GM18507 (cell line): Measurements from ENCODE around the gene AOPEP.

Experiments used
- DNase-seq: peaks from one replicate; pipeline ENCODE4 v3.0.0; 2011; ENCODE audit warnings: low read depth; ENCODE audit not compliant: insufficient read length; ENCODE audit errors: extremely low spot score
- FAIRE-seq: peaks from 2 replicates; lab custom pipeline; 2011; peaks lifted over from hg19 to GRCh38; lab: Jason Lieb, UNC

Gene AOPEP, protein sequence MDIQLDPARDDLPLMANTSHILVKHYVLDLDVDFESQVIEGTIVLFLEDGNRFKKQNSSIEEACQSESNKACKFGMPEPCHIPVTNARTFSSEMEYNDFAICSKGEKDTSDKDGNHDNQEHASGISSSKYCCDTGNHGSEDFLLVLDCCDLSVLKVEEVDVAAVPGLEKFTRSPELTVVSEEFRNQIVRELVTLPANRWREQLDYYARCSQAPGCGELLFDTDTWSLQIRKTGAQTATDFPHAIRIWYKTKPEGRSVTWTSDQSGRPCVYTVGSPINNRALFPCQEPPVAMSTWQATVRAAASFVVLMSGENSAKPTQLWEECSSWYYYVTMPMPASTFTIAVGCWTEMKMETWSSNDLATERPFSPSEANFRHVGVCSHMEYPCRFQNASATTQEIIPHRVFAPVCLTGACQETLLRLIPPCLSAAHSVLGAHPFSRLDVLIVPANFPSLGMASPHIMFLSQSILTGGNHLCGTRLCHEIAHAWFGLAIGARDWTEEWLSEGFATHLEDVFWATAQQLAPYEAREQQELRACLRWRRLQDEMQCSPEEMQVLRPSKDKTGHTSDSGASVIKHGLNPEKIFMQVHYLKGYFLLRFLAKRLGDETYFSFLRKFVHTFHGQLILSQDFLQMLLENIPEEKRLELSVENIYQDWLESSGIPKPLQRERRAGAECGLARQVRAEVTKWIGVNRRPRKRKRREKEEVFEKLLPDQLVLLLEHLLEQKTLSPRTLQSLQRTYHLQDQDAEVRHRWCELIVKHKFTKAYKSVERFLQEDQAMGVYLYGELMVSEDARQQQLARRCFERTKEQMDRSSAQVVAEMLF

DNA sequence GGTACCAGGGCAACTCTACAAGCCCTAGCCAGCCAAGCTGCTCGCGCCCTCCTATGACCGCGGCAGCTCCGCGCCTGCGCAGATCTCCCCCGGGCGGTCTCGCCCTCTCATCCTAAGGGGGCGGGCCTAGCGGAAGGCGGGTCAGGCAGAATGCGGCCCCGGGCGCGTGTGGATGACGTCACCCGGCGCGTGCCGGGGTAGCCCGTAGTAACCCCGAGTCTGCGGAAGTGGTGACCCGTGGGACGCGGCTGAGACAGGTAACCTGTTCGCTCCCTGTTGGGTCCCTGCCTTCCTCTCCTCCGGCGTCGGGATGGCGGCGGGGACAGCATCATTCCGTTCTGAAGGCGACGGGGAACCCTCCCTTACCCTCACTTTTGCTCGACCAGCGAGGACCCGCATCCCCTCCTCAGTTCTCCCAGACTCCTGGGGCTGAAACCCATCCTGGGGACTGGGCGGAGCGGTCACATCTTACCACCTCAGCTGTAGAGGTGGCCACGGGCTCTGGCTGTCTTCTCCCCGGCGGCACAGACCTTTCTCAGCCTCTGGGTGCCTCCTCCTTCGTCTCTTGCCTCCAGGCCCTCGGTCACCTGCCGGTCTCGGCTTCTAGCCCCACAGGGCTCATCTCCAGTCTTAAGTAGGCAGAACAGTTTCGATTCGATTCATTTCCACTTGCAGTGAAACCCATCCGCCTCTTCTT lies at the start of gene AOPEP:
AOPEP (plus strand) TSS at position 205 of the 697 bp plus-strand sequence. CDS start 33,085 bp downstream, outside the sequence.
- FAIRE-seq = peak; percentile 95
- DNase-seq = peak; percentile 100

DNA sequence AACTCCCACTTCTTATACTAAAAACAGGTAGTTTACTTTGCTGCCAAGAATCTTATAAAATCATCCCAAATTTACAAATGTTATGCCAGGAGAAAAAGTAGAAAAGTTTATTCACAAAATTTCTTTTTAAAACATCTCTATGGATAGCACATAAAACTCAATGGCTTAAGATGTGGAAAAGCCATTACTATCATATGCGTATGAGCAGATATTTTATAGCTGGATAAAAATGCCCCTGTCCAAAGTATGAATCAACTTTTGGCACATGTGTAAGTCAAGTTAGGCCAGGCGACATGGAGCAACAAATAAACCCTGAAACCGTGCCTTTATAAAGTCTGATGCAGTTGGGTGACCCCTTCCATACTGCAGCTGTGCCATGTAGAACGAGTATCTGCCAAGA lies 48.6 kb upstream of the AOPEP start:
- FAIRE-seq = no peak

DNA sequence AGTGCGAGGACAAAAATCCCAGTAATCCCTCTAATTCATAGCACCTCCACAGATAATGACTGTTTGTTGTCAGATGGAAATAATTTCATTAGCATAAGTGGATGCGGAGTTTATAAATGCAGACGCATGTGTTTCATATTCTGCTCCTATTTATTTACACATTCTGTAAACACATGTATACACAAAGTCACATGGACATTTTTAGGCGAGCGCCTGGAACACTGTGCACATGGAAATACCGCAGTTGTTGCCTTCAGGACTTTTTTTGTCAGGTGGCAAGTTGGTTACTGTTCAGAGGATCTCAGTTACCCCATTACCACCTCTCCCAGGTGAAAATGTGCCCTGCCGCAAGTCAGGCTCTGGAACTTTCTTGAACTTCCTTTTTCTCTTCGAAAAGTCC lies 46.9 kb upstream of the AOPEP start:
- DNase-seq (no peak), FAIRE-seq (no peak)

More for the DNA sequence above, 48.6 kb upstream of the AOPEP start:
- no peak for DNase-seq

DNA sequence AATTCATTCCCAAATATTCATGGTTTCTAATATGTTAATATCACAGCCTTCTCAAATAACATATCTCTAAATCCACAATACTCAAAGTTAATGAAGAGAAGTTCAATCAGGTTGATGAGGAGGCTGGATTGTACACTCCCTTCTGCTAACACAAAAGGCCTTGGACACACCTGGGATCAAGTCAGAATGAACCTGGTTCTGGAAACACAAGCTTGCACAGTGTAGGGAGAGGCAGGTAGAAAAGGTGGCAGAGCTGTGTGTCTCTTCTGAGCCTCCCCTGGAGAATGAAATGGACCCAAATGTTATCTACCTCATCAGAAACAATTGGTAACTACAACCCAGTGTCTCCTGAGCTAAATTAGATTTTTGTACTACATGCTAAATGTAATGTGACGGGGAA lies 46.5 kb upstream of the AOPEP start:
- no peak for FAIRE-seq
- DNase-seq = no peak

DNA sequence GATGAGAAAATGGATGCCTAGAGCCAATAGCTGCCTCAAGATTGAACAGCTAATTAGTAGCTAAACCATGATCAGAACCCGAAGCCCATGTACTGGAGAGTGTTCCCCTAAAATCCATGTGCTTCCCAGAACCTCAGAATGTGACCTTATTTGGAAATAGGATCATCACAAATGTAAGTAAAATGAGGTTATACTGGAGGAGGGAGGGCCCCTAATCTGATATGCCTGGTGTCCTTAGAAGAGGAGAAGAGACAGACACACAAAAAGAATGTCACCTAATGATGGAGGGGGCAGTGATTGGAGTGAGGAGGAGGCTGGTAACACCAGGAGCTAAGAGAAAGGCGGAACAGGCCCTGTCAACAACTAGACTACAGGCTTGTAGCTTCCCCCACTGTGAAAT lies 45.9 kb upstream of the AOPEP start:
- FAIRE-seq = no peak

DNA sequence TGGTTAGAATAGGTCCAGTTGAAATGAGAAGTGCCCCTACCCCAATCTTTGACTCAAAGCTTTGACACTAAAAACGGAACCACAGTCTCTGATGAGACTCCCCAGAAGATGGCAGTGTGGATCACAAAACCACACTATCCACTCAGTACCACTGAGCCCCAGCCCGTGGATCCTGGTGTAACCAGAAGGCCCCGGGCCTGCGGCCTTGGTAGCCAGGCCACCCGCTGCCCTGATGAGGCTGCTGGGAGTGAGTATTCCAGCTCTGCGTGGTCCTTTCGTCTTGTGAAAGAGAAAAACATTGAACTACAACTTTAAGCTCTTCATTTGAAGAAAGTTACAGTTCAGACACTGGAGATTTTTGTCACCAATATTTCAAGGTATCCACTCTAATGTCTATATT lies 45.0 kb upstream of the AOPEP start:
- peak; percentile 17 for DNase-seq
- FAIRE-seq = peak; percentile 49

More for the DNA sequence above, 45.9 kb upstream of the AOPEP start:
- no peak for DNase-seq

DNA sequence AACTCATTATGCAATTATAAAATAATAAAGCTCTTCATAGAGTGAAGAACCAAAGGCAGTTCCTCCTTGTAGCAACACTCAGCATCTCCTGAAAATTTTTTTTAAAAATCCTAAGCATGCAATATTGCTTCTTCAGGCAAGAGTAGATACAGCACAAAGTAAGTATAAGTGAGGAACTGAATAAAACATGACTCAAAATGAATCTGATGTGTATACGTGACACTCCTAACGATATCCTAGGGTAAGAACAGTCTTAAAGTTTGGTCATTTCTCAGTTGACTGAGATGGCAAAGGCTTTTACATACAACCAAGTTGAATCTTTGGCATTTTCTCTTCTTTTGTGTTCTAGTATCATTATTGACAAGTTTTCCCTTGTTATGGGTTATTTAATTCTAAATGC lies 41.1 kb upstream of the AOPEP start:
- no peak for FAIRE-seq
- DNase-seq = no peak

DNA sequence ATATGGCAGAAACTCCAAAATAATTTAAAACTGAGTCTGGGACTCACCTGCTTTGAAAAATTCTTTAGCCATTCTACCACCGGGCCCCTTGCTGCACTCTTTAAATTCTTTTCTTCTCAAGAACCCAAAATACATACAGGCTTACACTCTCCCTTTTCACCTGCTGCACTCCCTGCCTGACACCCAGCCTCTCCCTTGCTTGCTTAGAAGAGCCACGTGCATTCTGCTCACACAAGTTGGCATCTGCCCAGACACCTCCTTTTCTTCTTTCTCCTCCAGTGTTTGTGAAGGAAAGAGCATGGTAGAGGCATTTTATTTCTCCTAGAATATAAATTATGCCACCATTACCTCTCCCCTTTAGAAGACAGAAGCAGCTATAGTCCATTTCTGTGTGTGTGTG lies 39.0 kb upstream of the AOPEP start:
- DNase-seq = no peak
- FAIRE-seq = no peak

DNA sequence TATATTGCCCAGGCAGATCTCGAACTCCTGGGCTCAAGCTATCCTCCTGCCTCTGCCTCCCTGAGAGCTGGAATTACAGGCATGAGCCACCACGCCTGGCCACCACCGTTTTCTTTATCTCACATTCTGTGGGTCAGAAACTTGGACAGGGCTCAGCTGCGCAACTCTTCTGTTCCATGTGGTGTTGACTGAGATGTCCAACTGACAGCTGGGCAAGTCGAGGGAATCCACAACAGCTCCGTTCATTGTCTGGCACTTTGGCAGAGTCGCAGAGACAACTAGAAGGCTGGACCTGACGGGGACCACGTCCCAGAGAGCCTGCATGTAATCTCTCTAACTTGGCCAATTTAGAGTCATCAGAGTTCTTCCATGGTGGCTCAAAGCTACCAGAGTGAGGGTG lies 36.2 kb upstream of the AOPEP start:
- DNase-seq (no peak), FAIRE-seq (no peak)

DNA sequence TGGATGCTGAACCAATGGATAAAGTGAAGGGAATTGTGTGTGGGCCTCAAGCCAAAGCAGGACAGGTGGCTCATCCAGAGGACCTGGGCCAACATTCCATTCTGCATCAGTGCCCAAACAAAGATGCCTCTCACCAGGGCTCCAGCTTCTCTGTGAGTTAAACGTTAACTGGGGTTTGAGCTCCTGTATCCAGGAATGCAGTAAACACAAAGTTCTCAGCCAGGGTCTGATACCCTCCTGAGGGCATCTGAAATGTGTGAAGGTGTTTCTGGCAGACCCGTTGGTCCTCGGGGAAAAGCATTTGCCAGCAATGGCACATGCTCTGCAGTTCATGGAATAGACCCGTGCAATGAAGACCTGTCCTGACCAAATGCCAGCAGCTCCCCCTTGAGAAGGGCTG lies 33.9 kb upstream of the AOPEP start:
- FAIRE-seq (no peak), DNase-seq (no peak)

DNA sequence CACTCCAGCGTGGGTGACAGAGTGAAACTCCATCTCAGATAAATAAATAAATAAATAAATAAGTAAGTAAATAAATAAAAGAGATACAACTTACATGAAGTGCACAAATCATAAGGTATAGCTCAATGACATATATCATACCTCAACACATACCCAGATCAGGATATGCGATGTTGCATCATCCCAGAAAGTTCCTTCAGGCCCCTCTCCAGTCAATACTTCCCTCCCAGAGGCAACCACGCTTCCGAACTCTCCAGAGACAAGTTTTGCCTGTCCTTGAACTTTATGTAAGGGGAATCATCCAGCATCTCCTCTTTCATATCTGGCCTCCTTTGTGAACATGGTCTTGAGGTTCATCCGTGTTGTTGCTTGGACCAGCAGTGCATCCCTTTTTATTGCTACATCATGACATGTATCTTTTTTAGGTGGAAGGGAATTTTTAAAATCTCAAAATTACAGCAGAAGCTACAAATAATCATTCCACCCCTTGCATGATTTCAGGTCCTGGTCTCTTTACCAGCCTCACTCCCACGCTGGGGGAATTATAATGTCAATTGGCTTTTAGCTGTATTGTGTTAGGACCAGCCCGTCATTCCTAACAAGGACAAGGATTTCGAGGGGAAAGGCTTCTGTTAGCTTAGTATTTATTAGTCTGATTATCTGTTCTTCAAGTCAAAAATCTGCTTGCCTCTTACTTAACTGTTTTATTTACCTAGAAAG lies 32.9 kb upstream of the AOPEP start:
- FAIRE-seq (no peak), DNase-seq (no peak)

DNA sequence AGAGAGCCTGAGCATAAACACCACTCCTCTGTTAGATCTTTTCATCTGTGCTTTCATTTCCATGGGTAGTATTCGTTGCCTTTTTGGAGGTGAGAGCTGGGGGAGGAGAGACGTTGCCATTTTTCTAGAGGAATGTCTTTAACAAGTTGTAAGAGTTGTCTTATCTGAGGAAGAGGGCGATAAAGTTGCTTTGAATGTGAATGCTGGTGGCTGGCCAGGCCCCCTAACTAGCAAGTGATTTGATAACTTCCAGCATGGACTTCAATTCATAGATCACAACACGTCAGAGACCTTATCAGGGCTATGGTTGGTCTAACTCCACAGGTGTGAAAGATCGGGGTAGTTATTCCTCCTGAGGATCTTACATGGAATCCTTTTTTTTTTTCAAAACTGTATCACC lies 30.0 kb upstream of the AOPEP start:
- FAIRE-seq = no peak

DNA sequence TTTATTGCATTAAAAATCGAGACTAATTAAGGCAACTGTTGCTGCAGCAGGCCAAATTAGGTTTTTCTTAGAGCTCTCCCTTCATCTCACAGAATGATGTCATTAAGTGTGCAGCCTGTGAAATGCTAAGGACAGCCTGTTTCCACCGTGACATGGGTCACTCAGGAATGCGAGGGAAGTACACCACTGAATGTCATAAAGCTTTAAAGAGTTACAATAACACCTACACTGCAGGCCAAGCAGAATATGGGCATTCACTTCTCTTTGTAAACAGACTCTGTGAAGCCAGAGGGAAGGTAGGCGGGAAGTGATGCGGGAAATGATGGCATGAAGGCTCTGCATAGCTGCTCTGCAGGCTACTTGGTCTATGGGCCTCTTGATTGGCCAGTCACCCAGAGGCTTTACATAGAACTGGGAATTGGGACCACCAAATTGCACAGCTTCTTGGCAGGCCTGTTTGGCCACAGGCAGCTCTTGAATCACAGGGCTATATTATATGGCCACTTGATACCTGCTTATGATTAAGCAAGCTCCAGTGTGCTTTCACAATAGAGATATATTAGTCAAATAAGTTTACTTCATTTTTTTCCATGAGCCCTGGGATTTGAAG lies 28.4 kb upstream of the AOPEP start:
- no peak for FAIRE-seq
- no peak for DNase-seq

More for the DNA sequence above, 30.0 kb upstream of the AOPEP start:
- DNase-seq = no peak

DNA sequence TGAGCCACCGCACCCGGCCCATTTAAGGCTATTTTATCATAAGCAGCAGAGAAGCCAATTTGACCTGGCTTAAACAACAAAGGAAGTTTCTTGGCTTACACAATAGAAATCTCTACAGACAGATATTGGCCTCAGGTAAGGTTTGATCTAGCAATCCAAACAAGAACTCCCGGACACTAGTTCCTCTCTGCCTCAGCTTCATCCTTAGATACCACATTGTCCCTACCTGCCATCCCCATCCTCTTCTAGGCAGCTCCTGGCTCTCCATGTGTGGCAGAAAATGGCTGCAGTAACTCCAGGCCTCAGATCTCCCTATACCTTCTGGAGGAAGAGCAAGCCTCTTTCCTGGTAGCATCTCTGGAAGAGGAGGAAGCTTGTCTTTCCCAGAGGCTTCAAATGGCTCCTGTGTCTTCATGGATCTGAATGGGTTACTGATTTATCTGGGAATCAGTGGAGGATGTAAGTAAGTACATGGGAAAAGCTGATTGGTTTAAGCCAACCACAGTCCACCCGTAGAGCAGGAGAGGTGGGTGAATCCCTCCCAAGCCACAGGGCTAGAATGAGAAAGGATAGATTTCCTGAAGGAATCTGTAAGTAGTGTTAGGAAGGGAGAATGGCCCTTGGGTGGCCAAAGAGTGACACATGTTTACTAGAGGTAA lies 26.7 kb upstream of the AOPEP start:
- FAIRE-seq = no peak
- no peak for DNase-seq

DNA sequence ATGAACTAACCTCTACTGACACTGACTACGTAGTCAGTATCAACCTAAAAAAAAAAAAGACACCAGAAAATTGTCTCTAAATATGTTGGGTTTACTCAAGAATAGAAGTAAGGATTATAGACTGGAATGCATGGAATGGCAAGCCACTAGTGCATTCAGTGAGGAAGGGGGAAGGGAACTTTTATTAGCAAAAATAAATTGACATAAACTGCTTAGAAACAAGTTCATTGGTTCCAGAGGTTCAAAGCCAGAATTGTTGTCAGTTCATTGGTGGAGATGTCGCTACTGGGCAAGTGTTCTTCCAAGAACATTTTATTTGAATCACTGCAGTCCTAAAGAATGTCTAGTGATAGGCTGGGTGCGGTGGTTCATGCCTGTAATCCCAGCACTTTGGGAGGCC lies 26.1 kb upstream of the AOPEP start:
- FAIRE-seq (no peak), DNase-seq (no peak)

DNA sequence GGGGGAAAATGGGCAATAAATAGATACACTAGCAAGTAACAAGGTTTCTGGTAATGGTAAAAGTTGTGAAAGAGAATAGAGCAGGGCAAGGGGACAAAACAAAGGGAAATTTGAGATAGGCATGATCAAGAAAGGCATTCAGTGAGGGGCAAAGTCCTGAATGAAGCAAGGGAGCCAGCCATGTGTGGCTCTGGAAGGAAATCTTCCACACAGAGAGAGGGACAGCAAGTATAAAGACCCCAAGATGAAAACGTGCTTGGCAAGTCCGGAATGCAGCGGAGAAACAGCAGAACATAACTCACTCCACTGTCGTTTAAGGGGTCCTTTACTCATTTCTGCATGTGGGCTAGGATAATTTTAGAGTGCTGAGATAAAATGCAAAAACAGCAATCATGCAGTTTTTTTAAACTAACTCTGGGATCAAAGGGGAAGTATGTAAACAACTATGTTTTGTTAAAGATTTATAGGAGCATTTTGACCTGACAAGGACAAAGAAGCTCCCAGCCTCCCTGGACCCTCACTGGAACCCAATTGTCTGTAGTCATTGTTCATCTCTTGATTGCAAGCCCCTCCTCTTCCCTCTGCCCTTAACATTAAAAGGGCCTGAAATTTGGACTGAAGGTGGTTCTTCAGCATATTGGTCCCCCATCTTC lies 22.9 kb upstream of the AOPEP start:
- DNase-seq (no peak), FAIRE-seq (no peak)

DNA sequence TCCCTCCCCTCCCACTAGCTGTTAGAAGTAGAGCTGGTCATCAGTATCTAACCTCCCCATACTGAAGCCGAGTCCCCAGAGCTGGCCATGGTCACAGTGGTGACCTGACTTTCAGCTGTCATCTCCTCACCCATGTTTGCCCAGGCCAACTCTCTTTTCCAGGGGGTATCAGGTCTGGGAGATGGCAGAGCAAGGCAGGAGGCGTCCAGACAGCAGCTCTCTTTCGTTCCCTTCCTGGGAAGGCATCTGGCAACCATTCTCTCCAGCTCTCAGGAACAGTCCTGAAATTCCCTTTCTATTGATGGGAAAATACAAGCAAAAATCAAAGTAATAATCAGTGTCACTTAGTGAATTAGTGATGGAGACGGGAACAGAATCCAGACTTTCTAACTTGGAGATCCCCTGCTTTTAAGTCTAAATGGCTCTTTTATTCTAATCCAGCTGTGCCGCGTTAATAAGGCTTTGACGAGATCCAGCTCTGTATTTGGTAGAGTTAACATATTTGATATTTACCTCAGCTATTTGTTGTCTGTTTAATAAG lies 21.3 kb upstream of the AOPEP start:
- no peak for DNase-seq

DNA sequence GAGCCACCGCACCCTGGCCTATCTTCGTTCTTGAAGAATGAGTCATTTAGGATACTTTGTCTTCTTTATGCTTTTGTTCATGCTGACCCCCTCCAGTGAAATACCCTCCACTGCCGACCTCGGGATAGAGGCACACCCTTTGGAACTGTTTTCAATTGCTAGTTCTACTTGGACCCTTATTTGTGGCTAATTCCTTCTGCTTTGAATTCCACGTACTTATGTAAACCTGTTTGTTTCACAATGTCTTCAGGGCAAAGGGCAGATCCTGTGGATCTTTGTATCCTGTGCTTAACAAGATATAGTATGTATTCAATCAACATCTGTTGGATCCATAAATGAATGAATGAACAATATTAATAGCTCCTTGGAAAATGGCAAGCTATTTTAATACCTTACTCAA lies 19.6 kb upstream of the AOPEP start:
- no peak for DNase-seq
- FAIRE-seq = no peak

More for the DNA sequence above, 21.3 kb upstream of the AOPEP start:
- no peak for FAIRE-seq
